Upper lobe of left lung (tissue), 4 donors: Measurements from ENCODE around the gene TADA1.

Experiments
- CTCF ChIP-seq, 6 experiments: fragments of 450-650 bp in 4 of 6; fragments of 200-600 bp in 2 of 6; sonication (generic) in 2 of 6; IDR thresholded peaks; one replicate each; pipeline ENCODE4 v1.5.1; 2016 to 2019; ENCODE audit warnings: antibody characterized with exemption in 6 of 6
- EP300 ChIP-seq, 4 donors: sonication (generic); formaldehyde crosslinking; IDR thresholded peaks; one replicate each; pipeline ENCODE4 v1.5.1; 2017; ENCODE audit warnings: antibody characterized with exemption in 4 of 4, control low read depth in 2 of 4
- POLR2A ChIP-seq, 4 donors: fragments of 450-650 bp; IDR thresholded peaks; one replicate each; pipeline ENCODE4 v1.5.1; 2016 to 2017; ENCODE audit warnings: antibody characterized with exemption in 4 of 4, mild to moderate bottlenecking in 2 of 4

- TF ChIP-seq CTCF (IDR thresholded peaks at IDR 0.05) (no peak), EP300 (IDR thresholded peaks at IDR 0.05) (no peak), POLR2A (IDR thresholded peaks at IDR 0.05) (no peak)
These were observed 6.6 kb downstream of the TADA1 start for GRCh38 chr1:166869318-166870099.
